ENCODE results near the gene TAF5L.

The TAF5L gene

GRCh38 chr1:229641306-229641705 is 15.4 kb upstream of the TAF5L start:
- no peak for TF ChIP-seq TEAD4 (IDR thresholded peaks at IDR 0.05)
- no peak for TF ChIP-seq REST (IDR thresholded peaks at IDR 0.05; ENCODE audit: low read depth)

- TF ChIP-seq TAF1 (IDR thresholded peaks at IDR 0.05; ENCODE audit: low read depth): no peak
- TF ChIP-seq TCF12 (IDR thresholded peaks at IDR 0.05; ENCODE audit: low read depth): no peak
- no peak for TF ChIP-seq EGR1 (IDR thresholded peaks at IDR 0.05)
- TF ChIP-seq NFIC (IDR thresholded peaks at IDR 0.05): no peak
- no peak for TF ChIP-seq FOXM1 (IDR thresholded peaks at IDR 0.05; ENCODE audit: borderline replicate concordance, low read depth)
- no peak for TF ChIP-seq EP300 (IDR thresholded peaks at IDR 0.05; ENCODE audit: borderline replicate concordance)
- no peak for TF ChIP-seq TEAD4 (IDR thresholded peaks at IDR 0.05)
- TF ChIP-seq MAX (IDR thresholded peaks at IDR 0.05): no peak
- no peak for TF ChIP-seq CREB1 (IDR thresholded peaks at IDR 0.05; ENCODE audit: low read depth)
- no peak for TF ChIP-seq REST (IDR thresholded peaks at IDR 0.05; ENCODE audit: low read depth)
- no peak for TF ChIP-seq YY1 (IDR thresholded peaks at IDR 0.05; ENCODE audit: low read depth)
- no peak for TF ChIP-seq USF1 (IDR thresholded peaks at IDR 0.05)
- no peak for TF ChIP-seq ZBTB7A (IDR thresholded peaks at IDR 0.05; ENCODE audit: low read depth)
- TF ChIP-seq RAD21 (IDR thresholded peaks at IDR 0.05; ENCODE audit: low read depth): no peak
- no peak for TF ChIP-seq CEBPB (IDR thresholded peaks at IDR 0.05)
Observed at GRCh38 chr1:229640455-229640854, 14.5 kb upstream of the TAF5L start.

- no peak for TF ChIP-seq EGR1 (IDR thresholded peaks at IDR 0.05)
Observed at GRCh38 chr1:229637746-229638145, 11.8 kb upstream of the TAF5L start.

- TF ChIP-seq MAX (IDR thresholded peaks at IDR 0.05) (no peak), TEAD4 (IDR thresholded peaks at IDR 0.05) (no peak), USF1 (IDR thresholded peaks at IDR 0.05) (no peak), ZBTB7A (IDR thresholded peaks at IDR 0.05; ENCODE audit: low read depth) (no peak), REST (IDR thresholded peaks at IDR 0.05; ENCODE audit: low read depth) (no peak), CEBPB (IDR thresholded peaks at IDR 0.05) (no peak), RAD21 (IDR thresholded peaks at IDR 0.05; ENCODE audit: low read depth) (no peak), TAF1 (IDR thresholded peaks at IDR 0.05; ENCODE audit: low read depth) (no peak), FOXM1 (IDR thresholded peaks at IDR 0.05; ENCODE audit: borderline replicate concordance, low read depth) (no peak), CREB1 (IDR thresholded peaks at IDR 0.05; ENCODE audit: low read depth) (no peak)
Observed at GRCh38 chr1:229636042-229636441, 10.1 kb upstream of the TAF5L start.

GRCh38 chr1:229631966-229632365 is 6.0 kb upstream of the TAF5L start:
- TF ChIP-seq CEBPB (IDR thresholded peaks at IDR 0.05) (no peak), TEAD4 (IDR thresholded peaks at IDR 0.05) (no peak), EGR1 (IDR thresholded peaks at IDR 0.05) (no peak), NFIC (IDR thresholded peaks at IDR 0.05) (no peak), CREB1 (IDR thresholded peaks at IDR 0.05; ENCODE audit: low read depth) (no peak), EP300 (IDR thresholded peaks at IDR 0.05; ENCODE audit: borderline replicate concordance) (no peak), TCF12 (IDR thresholded peaks at IDR 0.05; ENCODE audit: low read depth) (no peak), USF1 (IDR thresholded peaks at IDR 0.05) (no peak), FOXM1 (IDR thresholded peaks at IDR 0.05; ENCODE audit: borderline replicate concordance, low read depth) (no peak), ZBTB7A (IDR thresholded peaks at IDR 0.05; ENCODE audit: low read depth) (no peak), TAF1 (IDR thresholded peaks at IDR 0.05; ENCODE audit: low read depth) (no peak), RAD21 (IDR thresholded peaks at IDR 0.05; ENCODE audit: low read depth) (no peak), MAX (IDR thresholded peaks at IDR 0.05) (no peak), REST (IDR thresholded peaks at IDR 0.05; ENCODE audit: low read depth) (no peak), YY1 (IDR thresholded peaks at IDR 0.05; ENCODE audit: low read depth) (no peak)

Data from Ishikawa (cell line).